HEK293 (cell line): ENCODE measurements around the gene GLRX2.

Source experiments
- CTCF ChIA-PET: fragments of 350-600 bp; formaldehyde crosslinking; extraction: SDS; loops from one replicate; lab custom pipeline; 2021; ENCODE audit warnings: antibody characterized with exemption; lab: Yijun Ruan, JAX
- POLR2A ChIA-PET: fragments of 300-600 bp; formaldehyde crosslinking; extraction: SDS; loops from one replicate; lab custom pipeline; 2020; ENCODE audit warnings: antibody characterized with exemption, inconsistent platforms; lab: Yijun Ruan, JAX
- H3K27ac ChIP-seq: fragments of 200-500 bp; sonication (Bioruptor generic); 2 replicates; pipeline ENCODE4 v1.5.1; 2014; ENCODE audit warnings: low read depth, low read length, control low read depth, inconsistent platforms; ENCODE audit errors: extremely low read depth
- H3K36me3 ChIP-seq, 2 experiments: fragments of 200-500 bp in 1 of 2; sonication (Bioruptor generic) in 1 of 2; 1 replicate in 1 of 2; 2 replicates in 1 of 2; pipeline ENCODE4 v1.5.1; 2014 to 2017; ENCODE audit warnings: inconsistent platforms in 2 of 2, low read length in 2 of 2; ENCODE audit not compliant: control insufficient read depth in 2 of 2, insufficient read depth in 1 of 2
- H3K4me1 ChIP-seq: fragments of 200-500 bp; sonication (Bioruptor generic); 2 replicates; pipeline ENCODE4 v1.5.1; 2014; ENCODE audit warnings: mild to moderate bottlenecking, low read length, inconsistent platforms; ENCODE audit not compliant: control insufficient read depth, insufficient read depth
- H3K4me3 ChIP-seq: 2 replicates; pipeline ENCODE4 v1.5.1; 2011; ENCODE audit warnings: low read depth, mild to moderate bottlenecking, control low read depth, low read length, moderate library complexity
- H3K9me3 ChIP-seq: fragments of 200-500 bp; sonication (Bioruptor generic); 2 replicates; pipeline ENCODE4 v1.5.1; 2014; ENCODE audit warnings: low read depth, low read length, inconsistent platforms; ENCODE audit not compliant: control insufficient read depth, insufficient read depth
- KLF7 ChIP-seq: fragments of 450-650 bp; formaldehyde crosslinking; IDR thresholded peaks from 2 replicates; pipeline ENCODE4 v1.5.1; 2016; ENCODE audit warnings: missing biosample characterization, missing genetic modification characterization, borderline replicate concordance
- PRDM1 ChIP-seq: fragments of 450-650 bp; formaldehyde crosslinking; IDR thresholded peaks from 2 replicates; pipeline ENCODE4; 2016; ENCODE audit warnings: missing biosample characterization, missing genetic modification characterization
- ZBTB48 ChIP-seq: fragments of 450-650 bp; formaldehyde crosslinking; IDR thresholded peaks from 2 replicates; pipeline ENCODE4 v1.5.1; 2016; ENCODE audit warnings: missing biosample characterization, missing genetic modification characterization
- ZNF157 ChIP-seq: fragments of 450-650 bp; formaldehyde crosslinking; IDR thresholded peaks from 2 replicates; pipeline ENCODE4 v1.5.1; 2016; ENCODE audit warnings: missing biosample characterization, missing genetic modification characterization
- ZNF174 ChIP-seq: fragments of 450-650 bp; formaldehyde crosslinking; IDR thresholded peaks from 2 replicates; pipeline ENCODE4 v1.5.0; 2017; ENCODE audit warnings: missing biosample characterization, mild to moderate bottlenecking, missing genetic modification characterization
- ZNF211 ChIP-seq: fragments of 450-650 bp; formaldehyde crosslinking; IDR thresholded peaks from 2 replicates; pipeline ENCODE4 v1.5.1; 2016; ENCODE audit warnings: low read depth, missing biosample characterization, missing genetic modification characterization
- ZNF354C ChIP-seq: fragments of 450-650 bp; formaldehyde crosslinking; IDR thresholded peaks from 2 replicates; pipeline ENCODE4 v1.5.1; 2016; ENCODE audit warnings: missing biosample characterization, missing genetic modification characterization, low read depth, borderline replicate concordance
- ZNF433 ChIP-seq: fragments of 450-650 bp; formaldehyde crosslinking; IDR thresholded peaks from 2 replicates; pipeline ENCODE4 v1.5.1; 2016; ENCODE audit warnings: missing biosample characterization, missing genetic modification characterization, low read depth
- ZNF548 ChIP-seq: fragments of 450-650 bp; formaldehyde crosslinking; IDR thresholded peaks from 2 replicates; pipeline ENCODE4 v1.5.1; 2016; ENCODE audit warnings: missing biosample characterization, missing genetic modification characterization
- ZNF629 ChIP-seq: fragments of 450-650 bp; formaldehyde crosslinking; IDR thresholded peaks from 2 replicates; pipeline ENCODE4 v1.5.1; 2017; ENCODE audit warnings: missing biosample characterization, missing genetic modification characterization
- ZNF654 ChIP-seq: fragments of 450-650 bp; formaldehyde crosslinking; IDR thresholded peaks from 2 replicates; pipeline ENCODE4 v1.5.1; 2016; ENCODE audit warnings: low read depth, missing biosample characterization, missing genetic modification characterization
- TF ChIP-seq, protein P1 (sequence below): fragments of 450-650 bp; formaldehyde crosslinking; IDR thresholded peaks from 2 replicates; pipeline ENCODE4 v1.5.0; 2017; ENCODE audit warnings: missing biosample characterization, missing genetic modification characterization, borderline replicate concordance
- TF ChIP-seq, protein P2 (sequence below): IDR thresholded peaks from 2 replicates; pipeline ENCODE4 v1.6.1; 2011; ENCODE audit warnings: mild to moderate bottlenecking, low read depth, low read length, borderline replicate concordance
- TF ChIP-seq, protein P3 (sequence below): fragments of 450-650 bp; formaldehyde crosslinking; IDR thresholded peaks from 2 replicates; pipeline ENCODE4 v1.5.1; 2016; ENCODE audit warnings: missing biosample characterization, missing genetic modification characterization
- TF ChIP-seq, protein P4 (sequence below): fragments of 450-650 bp; formaldehyde crosslinking; IDR thresholded peaks from 2 replicates; pipeline ENCODE4 v1.5.1; 2016; ENCODE audit warnings: missing biosample characterization, missing genetic modification characterization
- TF ChIP-seq, protein P5 (sequence below): fragments of 450-650 bp; formaldehyde crosslinking; IDR thresholded peaks from 2 replicates; pipeline ENCODE4 v1.5.1; 2016; ENCODE audit warnings: missing biosample characterization, missing genetic modification characterization, borderline replicate concordance
- TF ChIP-seq, protein P6 (sequence below): fragments of 450-650 bp; formaldehyde crosslinking; IDR thresholded peaks from 2 replicates; pipeline ENCODE4 v1.5.1; 2017; ENCODE audit warnings: missing biosample characterization, missing genetic modification characterization

GLRX2 gene

DNA sequence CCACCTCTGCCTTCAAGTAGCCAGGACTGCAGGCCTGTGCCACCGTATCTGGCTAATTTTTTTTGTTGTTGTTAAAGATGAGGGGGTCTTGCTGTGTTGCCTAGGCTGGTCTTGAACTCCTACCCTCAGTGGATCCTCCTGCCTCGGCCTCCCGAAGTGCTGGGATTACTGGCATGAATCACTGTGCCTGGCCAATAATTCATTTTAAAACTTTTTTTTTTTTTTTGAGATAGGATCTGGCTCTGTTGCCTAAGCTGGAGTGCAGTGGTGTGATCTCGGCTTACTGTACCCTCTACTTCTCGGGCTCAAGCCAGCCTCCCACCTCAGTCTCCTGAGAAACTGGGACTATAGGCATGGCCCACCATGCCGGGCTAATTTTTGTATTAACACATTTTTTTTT lies 20.2 kb upstream of the GLRX2 start:
- ChIA-PET POLR2A (no interaction called here), CTCF (no interaction called here)
- Histone ChIP-seq H3K9me3 (no peaks in the 10 kb centered on the region), H3K27ac (no peak overlapping the region)
- TF ChIP-seq, protein P1, sequence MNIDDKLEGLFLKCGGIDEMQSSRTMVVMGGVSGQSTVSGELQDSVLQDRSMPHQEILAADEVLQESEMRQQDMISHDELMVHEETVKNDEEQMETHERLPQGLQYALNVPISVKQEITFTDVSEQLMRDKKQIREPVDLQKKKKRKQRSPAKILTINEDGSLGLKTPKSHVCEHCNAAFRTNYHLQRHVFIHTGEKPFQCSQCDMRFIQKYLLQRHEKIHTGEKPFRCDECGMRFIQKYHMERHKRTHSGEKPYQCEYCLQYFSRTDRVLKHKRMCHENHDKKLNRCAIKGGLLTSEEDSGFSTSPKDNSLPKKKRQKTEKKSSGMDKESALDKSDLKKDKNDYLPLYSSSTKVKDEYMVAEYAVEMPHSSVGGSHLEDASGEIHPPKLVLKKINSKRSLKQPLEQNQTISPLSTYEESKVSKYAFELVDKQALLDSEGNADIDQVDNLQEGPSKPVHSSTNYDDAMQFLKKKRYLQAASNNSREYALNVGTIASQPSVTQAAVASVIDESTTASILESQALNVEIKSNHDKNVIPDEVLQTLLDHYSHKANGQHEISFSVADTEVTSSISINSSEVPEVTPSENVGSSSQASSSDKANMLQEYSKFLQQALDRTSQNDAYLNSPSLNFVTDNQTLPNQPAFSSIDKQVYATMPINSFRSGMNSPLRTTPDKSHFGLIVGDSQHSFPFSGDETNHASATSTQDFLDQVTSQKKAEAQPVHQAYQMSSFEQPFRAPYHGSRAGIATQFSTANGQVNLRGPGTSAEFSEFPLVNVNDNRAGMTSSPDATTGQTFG, result no peak
- TF ChIP-seq ZNF629 (tag by site-specific recombination) (no peak), KLF7 (tag by site-specific recombination) (no peak), ZBTB48 (no peak), ZNF548 (tag by site-specific recombination) (no peak), ZNF654 (tag by site-specific recombination) (no peak), ZNF174 (tag by site-specific recombination) (no peak), ZNF354C (no peak)
- TF ChIP-seq, protein P2, sequence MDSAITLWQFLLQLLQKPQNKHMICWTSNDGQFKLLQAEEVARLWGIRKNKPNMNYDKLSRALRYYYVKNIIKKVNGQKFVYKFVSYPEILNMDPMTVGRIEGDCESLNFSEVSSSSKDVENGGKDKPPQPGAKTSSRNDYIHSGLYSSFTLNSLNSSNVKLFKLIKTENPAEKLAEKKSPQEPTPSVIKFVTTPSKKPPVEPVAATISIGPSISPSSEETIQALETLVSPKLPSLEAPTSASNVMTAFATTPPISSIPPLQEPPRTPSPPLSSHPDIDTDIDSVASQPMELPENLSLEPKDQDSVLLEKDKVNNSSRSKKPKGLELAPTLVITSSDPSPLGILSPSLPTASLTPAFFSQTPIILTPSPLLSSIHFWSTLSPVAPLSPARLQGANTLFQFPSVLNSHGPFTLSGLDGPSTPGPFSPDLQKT, result no peak
- TF ChIP-seq, protein P3, sequence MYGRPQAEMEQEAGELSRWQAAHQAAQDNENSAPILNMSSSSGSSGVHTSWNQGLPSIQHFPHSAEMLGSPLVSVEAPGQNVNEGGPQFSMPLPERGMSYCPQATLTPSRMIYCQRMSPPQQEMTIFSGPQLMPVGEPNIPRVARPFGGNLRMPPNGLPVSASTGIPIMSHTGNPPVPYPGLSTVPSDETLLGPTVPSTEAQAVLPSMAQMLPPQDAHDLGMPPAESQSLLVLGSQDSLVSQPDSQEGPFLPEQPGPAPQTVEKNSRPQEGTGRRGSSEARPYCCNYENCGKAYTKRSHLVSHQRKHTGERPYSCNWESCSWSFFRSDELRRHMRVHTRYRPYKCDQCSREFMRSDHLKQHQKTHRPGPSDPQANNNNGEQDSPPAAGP (tag by site-specific recombination), result no peak
- TF ChIP-seq, protein P4, sequence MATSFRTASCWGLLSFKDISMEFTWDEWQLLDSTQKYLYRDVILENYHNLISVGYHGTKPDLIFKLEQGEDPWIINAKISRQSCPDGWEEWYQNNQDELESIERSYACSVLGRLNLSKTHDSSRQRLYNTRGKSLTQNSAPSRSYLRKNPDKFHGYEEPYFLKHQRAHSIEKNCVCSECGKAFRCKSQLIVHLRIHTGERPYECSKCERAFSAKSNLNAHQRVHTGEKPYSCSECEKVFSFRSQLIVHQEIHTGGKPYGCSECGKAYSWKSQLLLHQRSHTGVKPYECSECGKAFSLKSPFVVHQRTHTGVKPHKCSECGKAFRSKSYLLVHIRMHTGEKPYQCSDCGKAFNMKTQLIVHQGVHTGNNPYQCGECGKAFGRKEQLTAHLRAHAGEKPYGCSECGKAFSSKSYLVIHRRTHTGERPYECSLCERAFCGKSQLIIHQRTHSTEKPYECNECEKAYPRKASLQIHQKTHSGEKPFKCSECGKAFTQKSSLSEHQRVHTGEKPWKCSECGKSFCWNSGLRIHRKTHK, result no peak
- TF ChIP-seq, all 188 proteins: peak for 0
- Histone ChIP-seq H3K36me3 (peaks cover 32 to 35% of the 10 kb centered on the region in 2 experiments), H3K4me1 (no peaks in the 10 kb centered on the region), H3K4me3 (no peak overlapping the region)

DNA sequence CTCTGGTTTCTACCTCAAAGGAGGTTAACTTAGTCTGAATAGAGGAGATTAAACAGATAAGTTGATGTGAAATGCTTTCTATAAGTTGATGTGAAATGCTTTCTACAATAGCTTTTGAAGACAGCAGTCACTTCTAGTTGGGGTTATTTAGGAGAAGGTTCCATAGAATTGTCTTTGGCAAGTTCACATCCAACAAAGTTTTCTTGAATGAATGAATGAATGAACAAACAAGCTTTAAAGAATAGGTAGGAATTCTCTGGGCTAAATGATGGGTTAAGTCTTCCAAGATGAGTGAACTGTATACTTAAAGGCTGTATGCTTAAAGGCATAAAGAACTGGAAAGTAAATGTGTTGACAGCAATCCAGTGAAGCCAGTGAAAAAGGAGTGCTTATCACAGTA lies 18.5 kb upstream of the GLRX2 start:
- Histone ChIP-seq H3K9me3 (no peaks in the 10 kb centered on the region), H3K36me3 (peaks cover 20 to 25% of the 10 kb centered on the region in 2 experiments; a peak in 2 of 3 replicates), H3K4me3 (no peak overlapping the region), H3K27ac (no peak overlapping the region), H3K4me1 (no peaks in the 10 kb centered on the region)
- ChIA-PET CTCF (interaction anchor here (0.7 to 1.5 kb wide), 3 partner anchors 53 to 125 kb away, joined by 3 to 6 read pairs (median 4); no protein-coding TSS in a partner anchor), POLR2A (interaction anchor here (2.4 kb wide), 1 partner anchor 19 kb away, joined by 20 read pairs; the partner anchor contains the start of gene GLRX2)
- TF ChIP-seq, protein P5, sequence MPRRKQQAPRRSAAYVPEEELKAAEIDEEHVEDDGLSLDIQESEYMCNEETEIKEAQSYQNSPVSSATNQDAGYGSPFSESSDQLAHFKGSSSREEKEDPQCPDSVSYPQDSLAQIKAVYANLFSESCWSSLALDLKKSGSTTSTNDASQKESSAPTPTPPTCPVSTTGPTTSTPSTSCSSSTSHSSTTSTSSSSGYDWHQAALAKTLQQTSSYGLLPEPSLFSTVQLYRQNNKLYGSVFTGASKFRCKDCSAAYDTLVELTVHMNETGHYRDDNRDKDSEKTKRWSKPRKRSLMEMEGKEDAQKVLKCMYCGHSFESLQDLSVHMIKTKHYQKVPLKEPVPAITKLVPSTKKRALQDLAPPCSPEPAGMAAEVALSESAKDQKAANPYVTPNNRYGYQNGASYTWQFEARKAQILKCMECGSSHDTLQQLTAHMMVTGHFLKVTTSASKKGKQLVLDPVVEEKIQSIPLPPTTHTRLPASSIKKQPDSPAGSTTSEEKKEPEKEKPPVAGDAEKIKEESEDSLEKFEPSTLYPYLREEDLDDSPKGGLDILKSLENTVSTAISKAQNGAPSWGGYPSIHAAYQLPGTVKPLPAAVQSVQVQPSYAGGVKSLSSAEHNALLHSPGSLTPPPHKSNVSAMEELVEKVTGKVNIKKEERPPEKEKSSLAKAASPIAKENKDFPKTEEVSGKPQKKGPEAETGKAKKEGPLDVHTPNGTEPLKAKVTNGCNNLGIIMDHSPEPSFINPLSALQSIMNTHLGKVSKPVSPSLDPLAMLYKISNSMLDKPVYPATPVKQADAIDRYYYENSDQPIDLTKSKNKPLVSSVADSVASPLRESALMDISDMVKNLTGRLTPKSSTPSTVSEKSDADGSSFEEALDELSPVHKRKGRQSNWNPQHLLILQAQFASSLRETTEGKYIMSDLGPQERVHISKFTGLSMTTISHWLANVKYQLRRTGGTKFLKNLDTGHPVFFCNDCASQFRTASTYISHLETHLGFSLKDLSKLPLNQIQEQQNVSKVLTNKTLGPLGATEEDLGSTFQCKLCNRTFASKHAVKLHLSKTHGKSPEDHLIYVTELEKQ (tag by site-specific recombination), result no peak
- no peak for TF ChIP-seq ZNF157
- TF ChIP-seq, protein P6, sequence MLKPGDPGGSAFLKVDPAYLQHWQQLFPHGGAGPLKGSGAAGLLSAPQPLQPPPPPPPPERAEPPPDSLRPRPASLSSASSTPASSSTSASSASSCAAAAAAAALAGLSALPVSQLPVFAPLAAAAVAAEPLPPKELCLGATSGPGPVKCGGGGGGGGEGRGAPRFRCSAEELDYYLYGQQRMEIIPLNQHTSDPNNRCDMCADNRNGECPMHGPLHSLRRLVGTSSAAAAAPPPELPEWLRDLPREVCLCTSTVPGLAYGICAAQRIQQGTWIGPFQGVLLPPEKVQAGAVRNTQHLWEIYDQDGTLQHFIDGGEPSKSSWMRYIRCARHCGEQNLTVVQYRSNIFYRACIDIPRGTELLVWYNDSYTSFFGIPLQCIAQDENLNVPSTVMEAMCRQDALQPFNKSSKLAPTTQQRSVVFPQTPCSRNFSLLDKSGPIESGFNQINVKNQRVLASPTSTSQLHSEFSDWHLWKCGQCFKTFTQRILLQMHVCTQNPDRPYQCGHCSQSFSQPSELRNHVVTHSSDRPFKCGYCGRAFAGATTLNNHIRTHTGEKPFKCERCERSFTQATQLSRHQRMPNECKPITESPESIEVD (tag by site-specific recombination), result peak; percentile 41; the same call in 1 of the 2 replicates
- TF ChIP-seq ZNF211 (tag by site-specific recombination), result no peak
- no peak for TF ChIP-seq ZNF433
- peak; percentile 38; the same call in 1 of the 2 replicates for TF ChIP-seq PRDM1 (tag by site-specific recombination)
